Activated CD4-positive, alpha-beta T cell treated with anti-CD3 and anti-CD28 coated beads, Interleukin-2, Interleukin-6, amounts not matched to agents 100 ng/mL and 50 ng/mL, durations not matched to agents 16 hours and 8 hours (primary cell): ENCODE measurements around the gene ZNF205.
A peak's percentile ranks its signal among the peaks of the same experiment; 100 is the strongest.

Experiments
- DNase-seq: peaks from one replicate; pipeline ENCODE4 v3.0.0-alpha.2; 2020

The ZNF205 gene

DNA sequence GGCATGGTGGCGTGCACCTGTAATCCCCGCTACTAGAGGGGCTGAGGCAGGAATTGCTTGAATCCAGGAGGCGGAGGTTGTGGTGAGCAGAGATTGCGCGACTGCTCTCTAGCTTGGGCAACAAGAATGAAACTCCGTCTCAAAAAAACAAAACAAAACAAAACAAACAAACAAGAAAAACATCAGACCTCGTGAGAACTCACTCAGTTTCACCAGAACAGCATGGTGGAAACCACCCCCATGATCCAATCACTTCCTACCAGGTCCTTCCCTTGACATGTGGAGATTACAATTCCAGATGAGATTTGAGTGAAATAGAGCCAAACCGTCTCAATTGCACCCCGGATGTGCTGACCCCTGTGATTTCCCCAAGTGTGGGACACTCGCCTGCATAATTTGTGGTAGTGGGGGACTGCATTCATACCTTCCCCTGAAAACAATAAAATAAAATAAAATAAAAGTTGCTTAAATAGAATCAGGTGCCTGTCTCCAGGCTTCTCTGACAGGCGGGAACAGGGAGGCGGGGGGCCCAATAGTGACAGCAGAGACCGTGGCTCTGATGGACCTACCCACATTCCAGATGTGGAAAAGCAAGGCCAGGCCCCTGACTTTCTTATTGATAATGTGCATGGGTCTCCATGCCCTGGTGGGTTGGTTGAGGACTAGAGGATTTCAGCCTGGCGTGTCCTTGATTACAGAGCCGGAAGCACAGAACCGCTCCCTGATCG, 26.4 kb upstream of the ZNF205 start:
- DNase-seq, result no peak

- DNase-seq, result peak; percentile 36
These were observed 25.7 kb upstream of the ZNF205 start for GRCh38 chr16:3086596-3087242.

DNA sequence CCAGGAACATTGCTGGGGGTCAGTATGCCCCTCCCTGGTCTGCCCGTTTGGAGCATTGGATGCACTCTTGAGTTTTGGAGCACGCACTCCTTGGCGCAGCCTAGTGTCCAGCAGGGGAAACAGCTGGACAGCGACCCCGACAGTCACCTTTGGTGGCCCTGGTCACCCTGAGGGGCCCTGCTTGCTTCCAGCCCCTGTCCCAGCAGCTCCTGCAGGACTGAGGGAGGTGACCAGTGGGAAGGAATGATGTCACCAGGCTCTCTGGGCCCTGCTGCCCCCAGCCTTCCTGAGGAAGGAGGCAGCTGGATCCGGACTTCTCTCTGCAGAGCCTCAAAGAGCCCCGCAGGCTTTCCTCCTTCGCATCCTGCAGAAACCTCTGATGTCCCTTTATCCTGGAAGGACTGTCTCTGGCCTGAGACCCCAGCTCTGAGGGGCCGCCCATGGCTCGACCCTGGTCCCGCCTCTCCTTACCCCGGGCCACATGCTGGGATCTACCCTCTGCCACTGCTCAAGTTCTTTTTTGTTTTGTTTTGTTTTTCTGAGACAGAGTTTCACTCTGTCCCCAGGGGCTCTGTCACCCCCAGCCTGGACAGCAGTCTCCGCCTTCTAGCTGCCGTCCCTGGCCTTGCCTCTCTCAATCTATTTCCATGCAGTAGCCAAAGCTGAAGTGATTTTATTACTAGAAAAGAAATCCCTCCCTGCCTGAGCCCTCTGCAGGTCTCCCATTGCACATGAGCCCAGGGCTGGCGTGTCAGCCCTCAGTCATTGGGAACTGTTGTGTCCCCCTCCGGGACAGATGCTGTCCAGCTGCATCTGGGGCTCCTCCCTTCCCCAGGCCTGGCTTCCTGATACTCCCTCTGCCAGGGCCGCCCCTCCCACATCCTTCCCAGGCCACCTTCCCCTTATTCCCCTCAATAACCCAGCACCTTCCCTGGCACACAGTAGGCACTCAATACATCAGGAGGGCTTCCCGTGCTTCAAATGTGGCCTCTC, 24.8 kb upstream of the ZNF205 start:
- DNase-seq, result peak; percentile 31

GRCh38 chr16:3088450-3088849, 23.9 kb upstream of the ZNF205 start:
- no peak for DNase-seq

- no peak for DNase-seq
These were observed 23.3 kb upstream of the ZNF205 start for GRCh38 chr16:3088925-3089716.

DNA sequence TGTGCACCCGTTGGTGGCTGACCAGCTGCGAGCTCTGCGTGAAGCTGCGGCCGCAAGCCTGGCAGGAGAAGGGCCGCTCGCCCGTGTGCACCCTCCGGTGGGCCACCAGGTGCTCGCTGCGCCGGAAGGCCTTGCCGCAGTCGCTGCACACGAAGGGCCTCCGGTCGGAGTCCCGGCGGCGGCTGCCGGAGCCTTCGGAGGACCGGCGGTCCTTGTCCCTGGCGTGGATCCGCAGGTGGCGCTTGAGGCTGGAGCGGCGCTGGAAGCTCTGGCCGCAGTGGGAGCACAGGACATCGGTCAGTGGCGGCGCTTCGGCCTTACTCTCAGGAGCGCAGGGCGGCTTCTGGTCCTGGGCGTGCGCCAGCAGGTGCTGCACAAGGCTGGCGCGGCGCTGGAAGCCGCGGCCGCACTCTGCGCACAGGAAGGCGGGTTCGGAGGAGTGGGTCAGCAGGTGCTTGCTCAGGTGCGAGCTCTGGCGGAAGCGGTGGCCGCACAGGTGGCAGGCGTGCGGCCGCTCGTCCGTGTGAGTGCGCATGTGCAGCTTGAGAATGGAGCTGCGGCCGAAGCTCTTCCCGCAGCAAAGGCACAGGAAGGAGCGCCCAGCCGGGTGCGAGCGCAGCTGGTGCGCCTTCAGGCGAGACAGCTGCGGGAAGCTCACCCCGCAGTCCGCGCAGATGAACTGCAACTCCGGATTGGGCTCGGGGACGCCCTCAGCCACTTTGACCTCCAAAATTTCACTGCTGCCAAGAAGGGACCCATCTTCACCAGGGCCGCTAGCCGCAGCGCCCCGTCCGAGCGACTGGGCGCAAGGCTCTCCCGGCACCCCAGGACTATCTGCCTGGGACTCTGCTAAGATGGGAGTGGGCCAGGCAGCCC, 22.4 kb upstream of the ZNF205 start:
- DNase-seq, result no peak

DNA sequence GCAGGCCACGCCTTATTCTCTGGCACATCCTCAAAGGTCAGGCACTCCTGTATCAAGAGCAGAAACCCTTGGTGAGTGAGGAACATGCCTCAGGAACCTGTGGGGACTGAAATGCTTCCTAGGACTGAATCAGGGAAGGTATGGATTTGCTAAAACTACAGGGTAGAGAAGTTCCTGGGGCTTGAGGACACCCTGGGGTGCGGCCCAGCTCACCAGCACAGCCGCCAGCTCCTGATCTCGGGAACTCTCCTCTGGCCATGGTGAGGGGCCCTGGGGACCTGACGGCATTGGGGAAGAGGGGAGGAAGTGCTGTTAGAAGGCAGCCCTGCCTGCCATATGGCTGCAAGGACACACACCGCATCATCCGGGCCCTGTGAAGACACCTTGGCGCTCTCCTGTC, 20.8 kb upstream of the ZNF205 start:
- DNase-seq, result no peak

GRCh38 chr16:3092501-3092941, 19.9 kb upstream of the ZNF205 start:
- no peak for DNase-seq

GRCh38 chr16:3094289-3095027, 17.9 kb upstream of the ZNF205 start:
- peak; percentile 74 for DNase-seq

GRCh38 chr16:3095869-3096268, 16.5 kb upstream of the ZNF205 start:
- peak; percentile 80 for DNase-seq

- no peak for DNase-seq
These were observed 16.0 kb upstream of the ZNF205 start for GRCh38 chr16:3096362-3096761.

DNA sequence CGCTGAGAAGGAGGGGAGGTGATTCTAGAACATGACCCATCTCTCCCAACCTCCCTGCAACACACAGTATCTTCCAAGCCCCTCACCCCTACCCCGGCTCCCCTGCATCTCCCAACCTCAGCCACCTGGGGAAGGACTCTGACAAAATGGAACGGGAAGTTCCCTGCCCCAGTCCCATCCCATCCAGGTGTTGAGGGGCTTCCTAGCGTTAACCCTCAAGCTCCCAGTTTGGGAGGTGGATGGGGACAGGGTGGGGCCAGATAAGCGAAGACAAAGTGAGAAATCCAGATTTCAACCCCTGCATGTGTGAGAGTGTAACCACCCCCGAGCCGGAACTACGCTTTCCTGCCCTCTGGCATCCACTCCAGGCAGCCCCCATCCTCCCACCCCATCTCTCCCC, 15.1 kb upstream of the ZNF205 start:
- no peak for DNase-seq

DNA sequence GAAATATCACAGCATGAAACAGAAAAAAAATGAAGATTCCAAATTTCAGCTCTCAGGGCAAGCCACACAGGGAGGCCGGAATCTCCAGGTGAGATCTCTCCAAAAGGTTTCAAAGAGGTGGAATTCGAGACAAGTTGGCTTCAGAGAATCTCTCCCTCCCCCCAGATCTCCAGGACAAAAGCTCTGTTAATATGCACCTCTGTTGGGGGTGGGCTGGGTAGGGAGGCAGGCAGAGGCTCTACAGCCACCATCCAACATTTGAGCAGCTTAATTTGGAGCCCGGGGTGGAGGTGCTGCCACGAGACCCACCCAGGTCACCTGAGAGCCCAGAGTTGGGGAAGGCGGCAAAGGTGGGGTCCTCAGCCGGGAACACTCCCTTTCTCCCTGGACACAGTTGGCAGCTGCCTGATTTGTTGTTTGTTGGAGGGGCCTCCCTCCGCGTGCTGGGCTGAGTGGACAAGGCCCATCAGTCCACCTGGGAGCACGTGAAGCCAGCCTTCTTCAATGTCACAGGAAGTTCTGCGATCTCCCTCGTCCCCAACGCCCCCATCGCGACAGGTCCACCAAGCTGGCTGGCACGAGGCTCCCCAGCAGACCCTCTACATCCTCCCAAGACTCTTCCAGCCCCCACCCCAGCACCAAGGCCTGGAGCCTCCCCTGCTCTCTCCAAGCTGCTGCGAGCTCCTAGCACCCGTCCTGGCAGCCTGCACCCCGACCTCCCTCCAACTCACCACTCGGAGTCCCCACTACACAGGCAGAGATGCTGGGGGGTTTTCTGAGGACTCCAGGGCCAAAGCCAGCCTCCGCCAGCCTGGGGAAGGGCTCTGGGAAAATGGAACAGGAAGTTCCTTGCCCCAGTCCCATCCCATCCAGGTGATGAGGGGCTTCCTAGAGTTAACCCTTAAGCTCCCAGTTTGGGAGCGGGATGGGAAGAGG, 13.7 kb upstream of the ZNF205 start, which contains the start of gene ZSCAN10:
TSS of gene ZSCAN10 (minus strand) at position 836 of the 936 bp plus-strand sequence. CDS start 6,357 bp downstream, outside the sequence.
- DNase-seq, result no peak

GRCh38 chr16:3099395-3099731, 13.0 kb upstream of the ZNF205 start:
- no peak for DNase-seq

DNA sequence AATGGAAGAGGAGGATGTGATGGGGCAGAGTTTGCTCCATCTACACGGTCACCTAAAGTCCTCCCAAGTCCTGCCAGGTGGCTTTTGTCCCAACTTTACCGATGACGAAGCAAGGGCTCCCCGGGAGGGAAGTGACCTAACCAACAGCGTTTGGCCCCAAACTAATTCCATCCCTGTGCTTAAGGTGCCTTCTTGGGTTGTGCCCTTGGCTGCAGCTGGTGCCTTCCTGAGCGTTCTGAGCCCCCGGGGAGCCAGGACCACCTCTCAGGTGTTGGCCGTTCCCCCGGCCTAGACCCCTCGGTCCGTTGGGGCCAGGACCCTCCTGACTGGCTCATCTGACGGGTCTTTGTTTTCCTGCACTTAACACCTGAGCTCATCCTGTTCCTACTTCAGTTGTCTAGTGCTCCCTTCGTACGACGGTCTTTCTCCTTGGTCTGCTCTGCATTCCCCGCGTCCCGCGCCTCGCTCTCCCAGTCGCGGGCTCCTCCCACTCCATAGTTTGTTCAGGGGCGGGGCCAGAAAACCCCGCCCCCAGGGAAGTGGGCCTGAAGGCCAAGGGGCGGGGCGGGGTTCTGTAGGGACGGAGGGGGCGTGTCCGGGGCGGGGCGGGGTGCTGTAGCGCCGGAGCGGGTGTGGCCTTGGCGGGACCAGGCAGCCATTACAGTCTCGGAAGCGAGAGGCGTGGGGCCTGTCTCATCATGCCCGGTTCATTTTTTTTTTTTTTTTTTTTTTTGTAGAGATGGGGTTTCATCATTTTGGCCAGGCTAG, 12.5 kb upstream of the ZNF205 start:
- DNase-seq, result peak; percentile 96

- DNase-seq, result peak; percentile 86
These were observed 11.2 kb upstream of the ZNF205 start for GRCh38 chr16:3101018-3101840.

- peak; percentile 63 for DNase-seq
These were observed 10.4 kb upstream of the ZNF205 start for GRCh38 chr16:3101841-3102470.
